Measurements from ENCODE around the gene SLC1A2.

Gene SLC1A2

DNA sequence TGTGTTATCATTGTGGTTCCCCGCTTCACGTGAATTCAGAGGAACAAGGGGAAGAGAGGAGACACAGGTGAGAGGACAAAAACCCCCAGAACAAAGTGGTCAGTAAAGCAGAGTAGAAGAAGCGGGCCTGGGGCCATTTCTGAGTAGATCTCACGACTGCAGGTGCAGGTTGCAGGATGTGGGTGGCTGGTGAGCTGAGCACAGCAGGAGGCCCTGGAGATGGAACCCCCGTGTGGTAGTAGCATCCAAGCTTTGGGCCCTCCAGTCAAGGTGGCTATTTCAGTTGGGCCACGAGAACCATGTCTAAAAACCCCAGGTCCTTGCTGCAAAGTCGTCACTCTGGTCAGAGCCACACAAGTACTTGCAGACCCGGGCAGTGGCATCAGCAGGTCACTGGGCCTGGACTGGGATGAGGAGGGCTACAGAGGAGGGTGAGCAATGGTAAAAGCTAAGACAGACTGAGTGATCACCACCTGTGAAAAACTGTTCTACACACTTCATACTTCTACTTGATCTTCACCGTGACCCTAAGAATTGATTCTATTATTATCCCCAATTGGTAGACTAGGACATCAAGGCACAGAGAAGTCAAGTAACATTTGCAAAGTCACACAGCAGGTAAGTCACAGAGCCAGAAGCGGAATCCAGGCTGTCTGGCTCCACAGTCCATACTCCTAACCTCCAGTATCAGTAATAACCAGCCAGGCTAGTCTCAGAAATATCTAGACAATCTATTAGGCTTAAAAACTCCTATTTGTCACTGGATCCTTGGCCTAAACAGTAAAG, 43.8 kb downstream of the SLC1A2 start:
- no peak for DNase-seq

DNA sequence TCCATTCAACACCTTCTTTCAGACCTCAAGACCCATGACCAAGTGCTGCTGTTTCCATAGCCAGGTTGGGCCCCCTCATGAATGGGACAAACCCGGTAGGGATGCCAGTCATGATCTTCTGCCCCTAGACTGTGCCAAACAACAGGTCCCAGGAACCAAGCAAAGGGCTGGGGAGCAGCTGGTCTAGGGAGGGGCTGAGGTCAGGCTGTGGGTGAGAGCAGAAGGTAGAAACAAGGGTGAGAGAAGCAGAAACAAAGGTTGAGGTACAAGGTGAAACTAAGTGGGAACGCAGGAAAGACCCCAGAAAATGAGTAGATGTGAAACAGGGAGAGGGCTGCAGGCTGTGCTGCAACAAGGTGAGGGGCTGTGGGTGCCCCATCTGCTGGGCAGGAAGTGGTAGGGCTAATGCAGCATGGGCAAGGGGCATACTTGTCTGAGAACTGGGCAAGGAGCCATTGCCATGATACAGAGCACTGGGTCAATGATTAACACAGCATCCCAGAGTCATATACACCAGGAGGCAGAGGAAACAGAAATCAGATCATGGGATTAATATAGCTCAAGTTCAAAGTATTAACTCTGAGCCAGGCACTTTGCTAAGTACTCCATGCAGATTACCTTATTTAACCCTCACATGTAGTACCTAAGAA, 45.9 kb downstream of the SLC1A2 start:
- DNase-seq = no peak

DNA sequence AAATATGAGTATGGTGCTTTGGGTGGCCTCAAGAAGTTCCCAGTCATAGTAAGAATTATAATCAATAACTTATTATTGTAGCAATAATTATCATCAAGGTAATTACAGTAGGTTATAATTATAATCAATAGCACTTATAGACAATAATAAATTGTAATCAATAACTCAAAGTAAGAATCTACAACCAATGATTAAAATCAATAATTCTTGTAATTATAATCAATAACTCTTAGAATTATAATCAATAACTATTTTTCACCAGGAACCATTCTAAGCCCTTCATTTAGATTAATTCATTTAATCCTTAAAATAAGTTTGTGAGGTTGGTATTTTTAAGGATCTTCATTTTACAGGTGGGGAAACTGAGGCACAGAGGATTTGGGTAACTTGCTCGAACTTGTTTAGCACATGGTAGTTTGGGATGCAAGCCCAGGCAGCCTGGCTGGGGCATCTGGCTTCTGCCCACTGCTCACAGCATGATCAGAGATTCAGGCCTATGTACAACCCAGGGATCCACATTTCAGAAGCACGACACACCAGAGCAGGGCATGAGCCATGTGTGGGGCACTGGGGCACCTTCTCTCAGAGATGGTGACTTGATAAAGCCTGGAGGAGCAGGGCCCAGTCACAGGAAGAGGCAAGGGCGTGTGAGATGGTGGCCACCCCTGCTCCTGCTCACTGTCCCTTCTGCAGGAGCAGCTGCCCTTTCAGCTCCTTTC, 46.6 kb downstream of the SLC1A2 start:
- DNase-seq = no peak

DNA sequence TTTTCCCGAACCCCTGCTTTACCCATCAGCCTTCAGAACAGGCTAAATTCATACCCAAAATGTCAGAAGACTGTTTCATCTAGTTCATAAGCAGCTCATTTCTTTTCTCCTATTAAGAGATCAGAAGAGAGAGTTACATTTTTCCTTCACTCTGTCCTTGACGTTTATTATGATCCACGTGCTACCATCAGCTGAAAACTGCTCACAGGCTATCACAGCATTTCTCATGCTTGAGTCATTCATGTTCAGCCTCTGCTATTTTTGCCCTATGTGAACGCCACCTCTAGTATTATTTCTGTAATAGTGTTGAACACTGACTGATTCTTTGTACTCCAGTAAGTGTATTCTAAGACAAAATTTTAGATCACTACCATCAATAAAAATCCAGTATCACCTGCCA, 51.9 kb downstream of the SLC1A2 start:
- DNase-seq = no peak

DNA sequence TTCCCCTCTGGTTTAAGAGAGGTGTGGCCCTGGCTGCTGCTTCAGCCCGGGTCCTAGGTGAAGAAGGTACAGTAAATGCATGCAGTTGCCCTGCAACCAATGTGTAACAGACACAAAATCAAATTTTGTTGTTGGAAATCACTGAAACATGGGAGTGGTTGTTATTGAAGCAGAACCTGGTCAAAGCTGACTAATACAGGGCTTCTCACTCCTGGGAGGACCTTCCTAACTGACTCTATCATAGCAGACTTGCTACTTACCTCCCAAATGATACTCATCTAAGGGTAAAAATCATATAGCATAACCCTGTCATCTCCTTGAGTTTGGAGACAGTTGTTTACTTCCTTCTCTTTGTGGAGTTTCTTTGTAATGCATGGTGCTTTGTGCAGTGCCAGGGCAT, 52.6 kb downstream of the SLC1A2 start:
- no peak for DNase-seq

DNA sequence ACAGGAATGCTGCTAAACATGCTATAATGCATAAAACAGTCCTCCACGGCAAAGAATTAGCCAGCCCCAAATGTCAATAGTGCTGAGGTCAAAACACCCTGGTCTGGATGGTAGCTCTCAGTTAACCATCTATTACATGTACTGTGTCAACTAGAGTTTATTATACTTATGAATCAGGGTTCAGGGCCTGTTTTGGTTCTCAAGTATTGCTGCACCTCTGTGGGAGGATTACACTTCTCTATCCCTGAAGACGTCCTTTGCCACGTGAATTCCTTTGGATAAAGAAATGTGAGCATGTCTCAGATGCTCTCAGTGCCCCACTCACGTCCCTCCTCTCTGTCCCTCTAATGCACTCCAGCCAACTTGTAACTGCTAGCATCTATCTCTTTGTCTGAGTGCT, 53.4 kb downstream of the SLC1A2 start:
- DNase-seq = no peak

DNA sequence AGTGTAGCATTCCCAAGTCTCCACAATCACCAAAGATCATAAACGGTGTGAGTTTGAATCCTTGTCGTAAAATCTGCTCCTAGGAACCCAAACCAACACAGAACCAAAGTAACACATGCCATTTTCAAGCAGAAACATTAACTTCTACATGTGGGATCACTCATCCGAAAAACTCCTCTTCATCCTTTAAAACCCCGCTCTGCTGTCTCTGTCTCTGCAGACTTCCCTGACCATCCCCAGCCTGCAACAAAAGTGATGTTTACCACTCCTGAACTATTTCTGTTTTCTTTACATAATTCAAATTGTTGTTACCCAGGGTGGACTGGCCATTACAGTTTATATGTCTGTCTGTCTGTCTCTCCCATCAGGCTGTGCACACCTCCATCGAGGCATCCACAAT, 54.0 kb downstream of the SLC1A2 start:
- DNase-seq = no peak

DNA sequence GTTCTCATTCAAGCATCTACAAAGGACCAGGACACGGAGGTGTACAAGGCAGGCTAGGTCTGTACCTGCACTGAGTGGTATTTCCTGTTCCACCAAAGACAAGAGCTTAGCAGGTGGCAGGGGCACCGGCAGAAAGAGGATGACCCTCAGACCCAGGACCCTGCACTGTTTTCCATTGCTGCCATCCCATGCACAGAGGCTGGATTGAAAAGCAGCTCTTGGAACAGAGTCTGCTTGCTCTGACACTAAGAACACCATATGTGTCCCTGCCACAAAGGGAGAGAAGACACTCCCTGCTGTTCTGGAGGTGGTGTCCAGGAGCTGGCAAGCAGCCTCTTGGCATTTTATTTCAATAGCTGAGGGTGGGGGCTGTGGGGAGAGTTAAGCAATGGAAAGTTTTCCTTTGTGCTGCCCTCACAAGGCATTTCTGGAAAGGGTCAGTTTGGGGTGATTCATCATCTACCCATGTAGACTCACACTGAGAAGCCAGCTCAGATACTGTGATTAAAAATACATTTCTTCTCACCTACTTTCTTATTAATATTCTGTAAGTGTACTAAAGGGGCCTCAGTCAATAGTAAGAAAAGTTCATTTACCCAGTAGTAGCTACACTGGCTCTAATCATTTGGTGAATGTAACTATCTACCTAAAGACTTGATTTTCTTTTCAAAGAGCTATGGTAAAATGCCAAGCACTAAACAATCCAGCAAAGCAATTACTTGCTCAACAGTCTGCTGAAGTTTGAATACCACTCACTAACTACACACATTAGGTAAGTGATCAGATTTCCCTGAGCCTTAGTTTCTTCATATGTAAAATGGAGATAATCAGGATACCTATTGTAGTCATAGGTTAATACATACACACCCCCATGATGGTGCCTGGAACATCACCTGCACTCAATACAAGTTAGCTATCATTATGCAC, 55.2 kb downstream of the SLC1A2 start:
- no peak for DNase-seq

DNA sequence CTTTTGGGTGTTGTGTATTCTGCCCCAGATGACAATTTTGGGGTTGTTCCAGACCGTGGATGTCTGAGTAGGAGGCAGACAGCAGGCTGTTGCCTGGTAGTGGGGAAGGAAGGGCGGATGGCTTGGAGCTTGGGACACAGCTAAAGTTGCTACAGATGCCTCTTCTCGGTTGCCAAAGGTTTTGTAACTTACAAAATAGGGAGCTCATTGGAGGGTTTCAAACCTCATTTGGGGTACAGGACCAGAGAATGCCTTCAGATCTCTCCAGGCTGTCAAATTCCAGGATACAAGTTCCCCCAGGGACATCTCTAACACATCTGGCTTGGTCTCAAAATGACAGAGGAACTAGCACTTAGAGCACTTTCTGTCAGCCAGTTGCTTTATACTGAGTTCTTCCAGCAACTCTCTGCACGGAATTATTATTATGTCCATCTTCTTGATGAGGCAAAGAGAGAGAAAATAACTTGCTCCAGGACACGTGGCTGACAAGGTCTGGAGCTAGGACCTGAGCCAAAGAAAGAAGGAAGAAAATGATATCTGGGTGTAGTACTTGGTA, 56.0 kb downstream of the SLC1A2 start:
- DNase-seq = no peak

DNA sequence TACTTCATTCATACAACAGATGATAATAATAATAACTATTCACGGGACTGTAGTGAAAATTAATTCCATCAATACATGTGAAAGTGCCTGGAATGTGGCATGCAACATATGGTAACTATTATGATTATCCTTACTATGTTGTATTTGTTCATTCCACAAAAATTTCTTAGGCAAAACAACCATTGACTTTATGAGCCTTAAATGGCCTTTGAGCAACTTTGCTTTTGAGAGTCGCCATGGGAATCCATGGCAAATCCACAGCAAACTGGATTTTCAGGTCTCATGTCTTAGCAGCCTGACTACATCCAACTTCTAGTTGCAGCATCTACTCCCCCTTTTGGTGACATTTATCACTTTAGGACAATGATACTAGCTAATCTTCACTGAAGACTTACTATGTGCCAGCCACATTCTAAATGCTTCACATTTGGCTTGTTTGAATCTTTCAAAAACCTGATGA, 56.8 kb downstream of the SLC1A2 start:
- no peak for DNase-seq

DNA sequence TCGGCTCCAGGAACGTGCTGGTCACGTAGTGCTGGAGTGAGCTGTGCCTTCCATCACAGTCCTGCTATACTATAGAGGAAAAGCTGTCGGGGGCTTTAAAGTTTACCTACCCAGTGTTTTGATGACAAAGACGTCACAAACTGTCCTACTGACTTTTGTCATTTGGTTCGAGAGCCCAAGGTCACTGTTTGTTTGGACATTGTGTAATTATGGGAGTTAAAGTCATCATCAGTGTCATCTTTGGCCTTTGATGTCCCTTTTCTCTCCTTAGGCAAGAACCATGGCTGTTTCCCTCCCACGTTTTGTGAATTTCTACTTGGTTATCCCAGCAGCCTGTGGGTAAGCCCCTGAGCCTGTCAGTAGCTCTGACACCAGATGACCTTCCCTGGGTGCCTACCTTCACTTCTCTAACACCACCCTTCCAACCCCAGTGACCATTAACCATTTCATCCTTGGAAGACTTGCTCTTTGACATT, 59.3 kb downstream of the SLC1A2 start:
- DNase-seq = no peak

DNA sequence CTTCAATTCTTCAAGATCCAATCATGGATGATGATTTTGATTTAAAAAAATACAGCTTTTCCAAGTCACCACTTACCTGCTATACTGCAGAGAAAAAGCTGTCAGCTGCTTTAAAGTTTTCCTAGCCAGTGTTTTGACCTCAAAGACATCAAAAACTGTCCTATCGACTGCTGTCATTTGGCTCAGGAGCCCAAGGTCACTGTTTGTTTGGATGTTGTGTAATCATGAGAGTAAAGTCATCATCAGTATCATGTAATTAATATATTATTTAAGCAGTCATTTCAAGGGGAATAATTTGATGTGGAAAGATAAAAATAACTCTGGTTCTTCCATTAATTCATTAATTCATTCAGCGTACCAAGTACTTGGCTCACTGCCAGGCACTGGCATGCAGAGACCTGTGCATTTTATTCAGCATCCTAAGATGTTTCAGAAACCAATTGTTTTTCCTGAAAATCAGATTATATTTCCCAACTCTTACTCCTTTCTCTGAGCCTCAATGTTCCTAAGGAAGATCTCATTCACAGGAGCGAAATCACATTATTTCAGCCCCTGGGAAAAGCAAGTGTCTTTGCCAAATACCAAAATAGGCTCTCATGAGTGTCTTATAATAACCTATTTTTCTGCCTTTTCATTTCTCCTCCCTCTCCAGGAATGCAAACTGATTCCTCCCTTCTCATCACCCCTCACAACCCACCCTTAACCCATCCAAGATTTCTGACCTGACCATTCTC, 59.9 kb downstream of the SLC1A2 start:
- no peak for DNase-seq

DNA sequence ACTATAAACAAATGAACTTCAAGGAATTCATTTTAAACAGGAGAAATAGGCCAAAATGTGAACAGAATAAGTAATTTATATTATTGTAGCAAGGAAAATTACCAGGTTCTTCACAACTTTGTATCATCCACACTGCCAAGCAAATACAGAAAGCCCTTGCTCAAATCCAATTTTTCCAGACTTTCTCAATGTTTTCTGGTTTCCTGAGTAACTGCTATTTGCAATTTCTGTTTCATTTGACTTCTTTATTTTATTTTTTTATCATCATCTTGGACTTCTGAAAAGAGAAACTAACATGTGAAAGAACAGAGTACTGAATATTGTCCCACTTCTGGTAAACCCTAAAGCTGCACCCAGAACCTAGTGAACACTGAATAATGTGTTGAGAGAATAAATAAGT, 61.0 kb downstream of the SLC1A2 start:
- no peak for DNase-seq

DNA sequence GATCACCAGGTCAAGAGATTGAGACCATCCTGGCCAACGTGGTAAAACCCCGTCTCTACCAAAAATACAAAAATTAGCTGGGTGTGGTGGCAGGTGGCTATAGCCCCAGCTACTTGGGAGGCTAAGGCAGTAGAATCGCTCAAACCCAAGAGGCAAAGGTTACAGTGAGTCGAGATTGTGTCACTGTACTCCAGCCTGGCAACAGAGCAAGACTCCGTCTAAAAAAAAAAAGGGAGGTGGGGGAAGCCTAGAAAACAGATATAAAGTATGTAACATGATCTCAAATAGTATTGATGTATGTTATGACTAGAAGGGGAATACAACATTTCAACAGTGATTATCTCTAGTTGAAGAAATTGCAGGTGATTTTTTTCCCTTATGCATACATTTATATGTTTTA, 61.4 kb downstream of the SLC1A2 start:
- DNase-seq = no peak

DNA sequence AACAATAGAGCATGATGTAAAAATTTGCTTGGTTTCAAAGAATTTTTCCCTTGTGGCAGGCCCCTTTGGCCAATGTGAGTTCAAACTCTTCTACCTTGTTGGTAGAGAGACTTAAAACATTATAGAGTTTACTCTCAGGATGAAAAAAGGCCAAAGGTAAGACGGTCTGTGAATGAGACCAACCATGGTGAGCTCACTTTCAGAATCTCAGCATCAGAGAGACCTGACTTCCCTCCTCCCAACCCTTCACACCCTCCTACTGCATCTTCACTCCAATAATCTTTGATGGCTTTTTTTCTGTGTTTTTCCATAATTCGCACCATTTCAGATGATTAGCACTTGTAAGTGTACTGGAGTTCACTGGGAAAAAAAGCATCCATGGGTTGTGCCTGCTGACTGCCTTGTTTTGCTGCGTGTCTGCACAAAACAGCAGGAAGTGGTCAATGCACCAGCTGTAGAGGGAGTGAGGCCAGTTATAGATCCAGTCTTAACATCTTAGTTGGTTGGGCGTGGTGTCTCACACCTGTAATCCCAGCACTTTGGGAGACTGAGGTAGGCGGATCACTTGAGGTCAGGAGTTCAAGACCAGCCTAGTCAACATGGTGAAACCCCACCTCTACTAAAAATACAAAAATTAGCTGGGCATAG, 64.1 kb downstream of the SLC1A2 start:
- no peak for DNase-seq

DNA sequence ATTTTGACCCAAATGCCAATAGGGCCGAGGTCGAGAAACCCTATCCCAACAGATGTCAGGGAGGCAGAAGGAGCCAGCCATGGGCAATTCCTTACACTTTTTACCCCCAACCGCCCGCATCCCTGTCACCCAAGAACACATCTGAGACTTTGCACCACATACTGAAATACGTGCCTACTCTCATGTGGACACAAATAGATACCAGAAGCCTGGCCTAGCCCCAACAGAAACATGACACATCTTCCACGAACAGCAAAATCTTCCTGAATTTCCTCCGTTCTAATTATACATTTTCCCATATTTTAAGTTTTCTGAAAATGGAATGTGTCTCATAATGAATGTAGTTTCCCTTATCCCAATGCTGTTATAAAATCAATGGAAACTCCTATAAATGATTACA, 64.7 kb downstream of the SLC1A2 start:
- DNase-seq = no peak

DNA sequence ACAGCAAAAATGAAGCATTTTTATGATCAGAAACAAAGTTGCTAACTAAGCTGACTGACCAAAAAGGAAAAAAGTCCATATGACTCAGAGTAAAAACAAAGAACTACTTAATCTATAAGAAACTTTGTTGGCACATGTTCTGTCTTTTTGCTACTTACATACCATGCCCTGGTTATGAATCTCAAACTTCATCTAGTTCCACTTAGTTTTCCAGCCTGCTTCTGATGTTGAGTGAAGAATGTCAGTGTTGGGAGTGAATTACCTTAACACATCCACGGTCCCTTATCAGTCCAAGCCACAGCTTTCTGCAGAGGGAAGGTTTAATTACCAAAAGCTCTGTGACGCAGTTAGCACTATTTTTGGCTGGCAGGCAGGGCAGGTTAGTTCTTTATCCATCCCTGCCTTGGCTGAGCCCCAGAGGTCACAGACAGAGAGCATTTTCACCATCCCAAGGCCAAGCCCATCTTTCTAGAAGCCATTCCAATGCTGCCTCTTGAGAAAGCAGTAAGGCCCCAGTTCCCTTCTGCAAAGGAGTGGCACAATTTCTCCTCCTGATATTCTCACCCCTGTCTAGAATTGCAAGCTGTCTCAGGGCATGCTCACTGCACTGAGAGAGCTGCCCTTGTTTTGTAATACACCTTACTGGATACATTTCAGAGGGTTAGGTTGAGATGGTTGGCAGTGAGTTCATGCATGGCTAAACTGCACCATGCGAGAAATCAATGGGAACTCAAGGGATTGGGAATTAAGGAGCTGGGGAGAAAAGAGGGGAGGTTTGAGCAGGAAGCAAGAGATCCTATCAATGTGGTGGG, 67.1 kb downstream of the SLC1A2 start:
- DNase-seq = no peak

DNA sequence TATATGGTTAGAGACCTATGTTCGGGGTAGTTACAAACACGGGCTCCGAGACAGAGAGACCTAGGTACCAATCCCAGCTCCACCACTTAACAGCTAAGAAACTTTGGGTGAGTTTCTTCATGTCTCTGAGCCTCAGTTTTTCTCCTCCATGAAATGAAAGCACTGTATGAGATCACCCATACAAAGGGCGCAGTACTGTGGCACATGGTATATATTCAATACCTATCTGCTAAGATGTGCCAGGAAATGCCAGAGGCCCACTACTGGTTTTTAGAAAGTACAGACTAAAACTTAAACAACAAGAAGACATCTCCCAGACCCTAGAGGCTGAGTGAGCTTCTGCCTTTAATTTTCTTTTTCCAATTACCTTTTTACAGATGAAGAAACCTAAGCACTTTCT, 69.5 kb downstream of the SLC1A2 start:
- no peak for DNase-seq

DNA sequence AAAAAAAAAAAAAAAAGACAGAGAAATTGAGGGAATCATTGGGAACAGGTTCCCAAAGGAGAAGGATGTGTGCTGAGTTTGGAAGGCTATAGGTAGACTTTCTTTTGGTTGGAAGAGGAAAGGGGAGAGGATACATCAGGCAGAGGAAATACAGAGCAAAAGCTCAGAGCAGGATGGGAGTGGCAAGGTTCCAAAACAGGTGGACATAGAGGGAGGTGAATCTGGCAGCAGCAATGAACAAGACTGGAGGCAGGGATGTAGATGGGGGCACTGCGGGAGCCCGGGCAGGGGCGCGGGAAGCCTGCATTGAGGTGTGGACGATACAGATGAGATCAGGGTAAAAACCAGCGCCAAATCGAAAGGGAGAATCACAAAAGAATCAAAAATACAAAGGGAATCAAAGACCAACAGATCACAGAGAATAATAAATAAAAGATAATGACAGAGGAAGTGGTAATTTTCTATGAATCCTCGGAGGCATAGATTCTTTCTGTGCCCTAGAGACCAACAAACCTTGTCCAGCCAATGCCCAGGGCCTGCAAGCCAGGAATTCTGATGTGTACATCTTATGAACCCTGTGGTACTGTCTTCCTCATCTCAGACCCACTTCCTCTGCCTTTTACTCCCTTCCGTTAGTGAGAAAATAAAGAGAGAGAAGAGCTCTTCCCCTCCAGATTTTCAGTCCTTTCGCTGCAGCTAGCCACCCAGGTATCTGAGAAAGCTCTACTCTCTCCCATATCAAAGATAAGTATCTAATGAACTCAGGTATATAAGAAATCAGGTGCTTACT, 70.3 kb downstream of the SLC1A2 start:
- DNase-seq = no peak

Data from AML-193 (cell line).